ENCODE results near the gene ZNF462.

DNA sequence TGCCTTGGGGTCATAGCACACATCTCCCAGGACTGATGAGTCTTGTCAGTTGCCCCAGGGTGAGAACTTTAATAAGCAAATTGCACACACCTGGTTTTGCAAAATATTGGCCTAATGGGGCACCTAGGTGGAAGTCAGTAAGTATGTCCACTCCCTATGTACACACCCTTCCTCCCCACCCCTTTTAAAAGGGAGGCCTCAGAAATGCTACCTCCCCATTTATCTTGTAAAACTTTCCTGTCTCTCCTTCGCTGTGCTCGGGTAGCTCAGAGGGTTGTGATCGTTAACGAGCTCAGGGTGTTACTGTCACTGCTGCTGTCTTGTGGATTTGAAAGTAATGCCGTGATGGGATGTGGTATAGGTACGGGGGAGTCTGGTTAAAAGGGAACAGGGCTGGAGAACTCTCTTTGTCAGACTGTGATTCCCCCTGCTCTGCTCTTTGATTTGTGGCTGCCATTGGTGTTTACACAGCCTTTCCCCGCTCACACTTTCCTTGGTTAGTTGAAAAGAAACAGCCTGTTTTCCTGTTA is 26.2 kb downstream of the ZNF462 start:
- TF ChIP-seq, protein P1, sequence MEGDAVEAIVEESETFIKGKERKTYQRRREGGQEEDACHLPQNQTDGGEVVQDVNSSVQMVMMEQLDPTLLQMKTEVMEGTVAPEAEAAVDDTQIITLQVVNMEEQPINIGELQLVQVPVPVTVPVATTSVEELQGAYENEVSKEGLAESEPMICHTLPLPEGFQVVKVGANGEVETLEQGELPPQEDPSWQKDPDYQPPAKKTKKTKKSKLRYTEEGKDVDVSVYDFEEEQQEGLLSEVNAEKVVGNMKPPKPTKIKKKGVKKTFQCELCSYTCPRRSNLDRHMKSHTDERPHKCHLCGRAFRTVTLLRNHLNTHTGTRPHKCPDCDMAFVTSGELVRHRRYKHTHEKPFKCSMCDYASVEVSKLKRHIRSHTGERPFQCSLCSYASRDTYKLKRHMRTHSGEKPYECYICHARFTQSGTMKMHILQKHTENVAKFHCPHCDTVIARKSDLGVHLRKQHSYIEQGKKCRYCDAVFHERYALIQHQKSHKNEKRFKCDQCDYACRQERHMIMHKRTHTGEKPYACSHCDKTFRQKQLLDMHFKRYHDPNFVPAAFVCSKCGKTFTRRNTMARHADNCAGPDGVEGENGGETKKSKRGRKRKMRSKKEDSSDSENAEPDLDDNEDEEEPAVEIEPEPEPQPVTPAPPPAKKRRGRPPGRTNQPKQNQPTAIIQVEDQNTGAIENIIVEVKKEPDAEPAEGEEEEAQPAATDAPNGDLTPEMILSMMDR (IDR thresholded peaks at IDR 0.05): no peak
- TF ChIP-seq POLR2A (IDR thresholded peaks at IDR 0.05): no peak
